Lung (tissue), 12 donors: Measurements from ENCODE around the gene LGALS3. TPM values are rescaled to one million over a fixed set of nuclear protein-coding genes. Genes with fewer than 3 reads are reported as not detected.

ENCODE experiments used
- ATAC-seq: fragments of 200-7000 bp; cut with Tn5 transposase; one replicate; pipeline ENCODE4 v1.9.1; 2020; ENCODE audit warnings: moderate number of reproducible peaks; ENCODE audit not compliant: insufficient read depth, low FRiP score
- DNase-seq, 3 donors: peaks; one replicate each; pipeline ENCODE4 v3.0.0-alpha.2; 2013 to 2017
- H3K27ac ChIP-seq, 2 donors: one replicate each; pipeline ENCODE4 v1.5.1; 2013; ENCODE audit warnings: mild to moderate bottlenecking in 2 of 2, moderate library complexity in 2 of 2, control low read depth in 1 of 2, inconsistent platforms in 1 of 2, low read depth in 1 of 2, low read length in 1 of 2
- H3K27me3 ChIP-seq, 3 donors: one replicate each; pipeline ENCODE4 v1.5.1; 2013; ENCODE audit warnings: low read length in 2 of 3; ENCODE audit not compliant: control insufficient read depth in 3 of 3, insufficient read depth in 3 of 3
- H3K36me3 ChIP-seq, 4 donors: one replicate each; pipeline ENCODE4 v1.5.1; 2013; ENCODE audit warnings: low read length in 4 of 4, mild to moderate bottlenecking in 1 of 4, moderate library complexity in 1 of 4; ENCODE audit not compliant: control insufficient read depth in 4 of 4, insufficient read depth in 4 of 4
- H3K4me1 ChIP-seq, 5 donors: one replicate each; pipeline ENCODE4 v1.5.1; 2013; ENCODE audit warnings: low read length in 5 of 5, mild to moderate bottlenecking in 2 of 5, moderate library complexity in 1 of 5; ENCODE audit not compliant: control insufficient read depth in 5 of 5, insufficient read depth in 5 of 5
- H3K4me3 ChIP-seq: one replicate; pipeline ENCODE4 v1.5.1; 2013; ENCODE audit warnings: mild to moderate bottlenecking, control low read depth, moderate library complexity
- H3K9ac ChIP-seq, 2 donors: one replicate each; pipeline ENCODE4 v1.5.1; 2013; ENCODE audit warnings: low read length in 2 of 2, control low read depth in 1 of 2; ENCODE audit not compliant: insufficient read depth in 1 of 2
- H3K9me3 ChIP-seq, 4 donors: one replicate each; pipeline ENCODE4 v1.5.1; 2013; ENCODE audit warnings: low read length in 3 of 4, mild to moderate bottlenecking in 1 of 4, moderate library complexity in 1 of 4; ENCODE audit not compliant: control insufficient read depth in 4 of 4, insufficient read depth in 3 of 4
- WGBS, 2 donors: extraction: QIAGEN DNeasy Blood & Tissue Kit; methylation state at CpG; one replicate each; pipeline ENCODE4 v1.1.7; 2013; 5-methylcytosine and 5-hydroxymethylcytosine counted together
- polyA plus RNA-seq, 2 donors: library from polyadenylated mRNA; stranded (reverse); fragments of 200-250 nt; gene quantifications; one replicate each; pipeline ENCODE4 v1.2.1, GENCODE V29; 2013
- total RNA-seq, 2 donors: library from RNA; depleted of rRNA in 1 of 2; stranded (reverse); fragments of >200 nt in 1 of 2; gene quantifications; one replicate each; pipeline ENCODE4 v1.2.1, GENCODE V29; 2014 to 2021
- TF ChIP-seq, protein P1 (sequence below): IDR thresholded peaks from 2 replicates; pipeline ENCODE4 v1.5.1; 2012; ENCODE audit warnings: mild to moderate bottlenecking; ENCODE audit errors: control extremely low read depth, extremely low read depth
- donor health status: control.
- donor health status: control.
- donor health status: Bipolar disorder and iron deficiency.
- donor health status: healthy.
- donor health status: DM: yes; HTN: yes; CAD: no.

LGALS3 gene
- total and polyA plus RNA-seq, 4 donors: 166 to 875 (median 443) TPM

GRCh38 chr14:55114720-55115119 lies 14.3 kb upstream of the LGALS3 start:
- no peak for DNase-seq
- ATAC-seq: no peak
- Histone ChIP-seq H3K9me3 (peaks cover 0 to 1% (median 0%) of the 10 kb centered on the region in 4 donors), H3K9ac (no peak overlapping the region), H3K4me1 (peaks cover 0 to 11% (median 0%) of the 10 kb centered on the region in 5 donors), H3K27me3 (no peaks in the 10 kb centered on the region), H3K4me3 (no peak overlapping the region), H3K27ac (no peak overlapping the region), H3K36me3 (no peaks in the 10 kb centered on the region)
- WGBS, 2 donors: 60 to 66% methylated on average over 2 of the region's 2 CpGs
- TF ChIP-seq, protein P1, sequence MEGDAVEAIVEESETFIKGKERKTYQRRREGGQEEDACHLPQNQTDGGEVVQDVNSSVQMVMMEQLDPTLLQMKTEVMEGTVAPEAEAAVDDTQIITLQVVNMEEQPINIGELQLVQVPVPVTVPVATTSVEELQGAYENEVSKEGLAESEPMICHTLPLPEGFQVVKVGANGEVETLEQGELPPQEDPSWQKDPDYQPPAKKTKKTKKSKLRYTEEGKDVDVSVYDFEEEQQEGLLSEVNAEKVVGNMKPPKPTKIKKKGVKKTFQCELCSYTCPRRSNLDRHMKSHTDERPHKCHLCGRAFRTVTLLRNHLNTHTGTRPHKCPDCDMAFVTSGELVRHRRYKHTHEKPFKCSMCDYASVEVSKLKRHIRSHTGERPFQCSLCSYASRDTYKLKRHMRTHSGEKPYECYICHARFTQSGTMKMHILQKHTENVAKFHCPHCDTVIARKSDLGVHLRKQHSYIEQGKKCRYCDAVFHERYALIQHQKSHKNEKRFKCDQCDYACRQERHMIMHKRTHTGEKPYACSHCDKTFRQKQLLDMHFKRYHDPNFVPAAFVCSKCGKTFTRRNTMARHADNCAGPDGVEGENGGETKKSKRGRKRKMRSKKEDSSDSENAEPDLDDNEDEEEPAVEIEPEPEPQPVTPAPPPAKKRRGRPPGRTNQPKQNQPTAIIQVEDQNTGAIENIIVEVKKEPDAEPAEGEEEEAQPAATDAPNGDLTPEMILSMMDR: no peak

- Histone ChIP-seq H3K9me3 (peaks cover 0 to 1% (median 0%) of the 10 kb centered on the region in 4 donors), H3K9ac (no peak overlapping the region), H3K27ac (no peak overlapping the region), H3K27me3 (no peaks in the 10 kb centered on the region), H3K4me1 (peaks cover 0 to 15% (median 0%) of the 10 kb centered on the region in 5 donors), H3K4me3 (no peak overlapping the region), H3K36me3 (no peaks in the 10 kb centered on the region)
- 75 to 85% methylated on average over 3 of the region's 3 CpGs for WGBS, 2 donors
- DNase-seq: no peak
- ATAC-seq: no peak
- TF ChIP-seq, protein P1: no peak
Measured at GRCh38 chr14:55115460-55115859, 13.6 kb upstream of the LGALS3 start.

- H3K36me3 ChIP-seq: no peaks in the 10 kb centered on the region
- WGBS, 2 donors: 91 to 96% methylated on average over 4 of the region's 4 CpGs
- TF ChIP-seq, protein P1: no peak
- peaks cover 0 to 1% (median 0%) of the 10 kb centered on the region in 4 donors for H3K9me3 ChIP-seq
- H3K4me1 ChIP-seq: peaks cover 0 to 19% (median 0%) of the 10 kb centered on the region in 5 donors
- no peak for ATAC-seq
- H3K27me3 ChIP-seq: no peaks in the 10 kb centered on the region
- H3K9ac ChIP-seq: no peak overlapping the region
- H3K27ac ChIP-seq: no peak overlapping the region
- DNase-seq: no peak
- no peak overlapping the region for H3K4me3 ChIP-seq
Measured at GRCh38 chr14:55115861-55116245, 13.2 kb upstream of the LGALS3 start.
